Femur (tissue), 1 donor: Measurements from ENCODE around the gene PLEKHA3.
"Not testable (repeated sequence)": the region's sequence is repeated elsewhere in the genome, so short reads cannot be mapped to it uniquely, and the experiment has no call there.

Experiments used
- DNase-seq: peaks from one replicate; pipeline ENCODE4 v3.0.0-alpha.2; 2017

The PLEKHA3 gene

DNA sequence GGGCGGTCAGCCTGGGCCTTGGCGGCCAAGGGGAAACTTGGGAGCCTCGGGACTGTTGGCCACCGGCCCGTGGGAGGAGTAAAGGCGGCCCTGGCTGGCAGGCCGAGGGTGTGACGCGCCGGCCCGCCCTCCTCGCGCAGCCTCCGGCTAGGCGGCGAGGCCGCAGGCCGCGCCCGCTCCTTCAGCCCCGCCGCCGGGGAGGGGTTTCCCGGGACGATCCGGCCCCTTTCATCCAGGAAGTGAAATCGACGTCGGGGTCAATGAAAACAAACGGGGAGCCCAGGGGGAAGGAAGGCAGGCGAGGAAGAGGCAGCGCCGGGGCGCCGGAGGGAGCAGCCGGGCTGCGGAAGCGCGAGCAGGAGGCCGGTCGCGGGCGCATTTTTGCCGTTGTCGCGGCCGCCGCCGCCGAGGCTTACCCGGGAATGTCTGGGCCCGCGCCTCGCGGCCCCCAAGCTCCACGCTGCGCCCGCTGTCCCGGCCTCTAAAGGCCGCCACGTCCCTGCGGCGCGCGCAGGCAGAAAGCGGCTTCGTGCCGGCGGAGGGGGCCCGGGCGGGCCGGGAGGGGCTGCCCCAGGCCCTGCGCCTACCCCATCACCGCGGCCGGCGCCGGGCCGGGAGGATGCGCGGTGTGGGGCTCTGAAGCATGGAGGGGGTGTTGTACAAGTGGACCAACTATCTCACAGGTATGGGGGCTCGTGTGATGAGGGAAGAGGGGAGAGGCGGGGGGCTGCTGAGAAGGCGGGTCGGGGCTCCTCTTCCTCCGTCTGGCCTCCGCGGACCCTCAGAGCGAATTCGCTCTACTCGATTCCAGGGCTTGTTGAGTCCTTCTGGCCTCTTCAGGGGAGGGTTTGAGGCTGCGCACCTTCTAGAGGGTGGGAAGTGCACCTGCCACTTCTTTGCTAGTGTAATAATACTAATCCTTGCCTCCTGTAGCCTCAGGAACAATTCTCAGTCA lies at the start of gene PLEKHA3:
TSS of gene PLEKHA3 (plus strand) at position 231 of the 955 bp plus-strand sequence. CDS start at position 644, 413 bp downstream.
- peak; percentile 96 for DNase-seq

- DNase-seq, result no peak
These were observed 43.6 kb upstream of the PLEKHA3 start for GRCh38 chr2:178436662-178437061.

DNA sequence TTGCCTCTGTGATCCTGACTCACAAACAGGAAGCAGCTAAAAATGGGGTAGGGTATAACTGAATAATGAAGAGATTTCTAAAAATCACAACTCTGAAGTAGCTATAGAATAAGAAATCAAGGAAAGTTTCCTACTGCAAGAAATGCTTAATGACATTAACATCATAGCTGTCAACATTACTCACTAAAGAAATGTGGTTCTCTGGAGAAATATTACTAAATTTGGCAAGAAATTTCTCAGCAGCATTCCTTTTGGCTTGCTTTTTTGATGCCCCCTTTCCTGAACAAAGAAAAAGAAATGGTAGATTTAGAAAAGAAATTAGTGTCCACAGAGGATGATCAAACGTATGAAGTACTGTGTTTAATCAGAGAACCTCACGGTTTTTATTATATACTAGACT lies 38.8 kb upstream of the PLEKHA3 start:
- no peak for DNase-seq

DNA sequence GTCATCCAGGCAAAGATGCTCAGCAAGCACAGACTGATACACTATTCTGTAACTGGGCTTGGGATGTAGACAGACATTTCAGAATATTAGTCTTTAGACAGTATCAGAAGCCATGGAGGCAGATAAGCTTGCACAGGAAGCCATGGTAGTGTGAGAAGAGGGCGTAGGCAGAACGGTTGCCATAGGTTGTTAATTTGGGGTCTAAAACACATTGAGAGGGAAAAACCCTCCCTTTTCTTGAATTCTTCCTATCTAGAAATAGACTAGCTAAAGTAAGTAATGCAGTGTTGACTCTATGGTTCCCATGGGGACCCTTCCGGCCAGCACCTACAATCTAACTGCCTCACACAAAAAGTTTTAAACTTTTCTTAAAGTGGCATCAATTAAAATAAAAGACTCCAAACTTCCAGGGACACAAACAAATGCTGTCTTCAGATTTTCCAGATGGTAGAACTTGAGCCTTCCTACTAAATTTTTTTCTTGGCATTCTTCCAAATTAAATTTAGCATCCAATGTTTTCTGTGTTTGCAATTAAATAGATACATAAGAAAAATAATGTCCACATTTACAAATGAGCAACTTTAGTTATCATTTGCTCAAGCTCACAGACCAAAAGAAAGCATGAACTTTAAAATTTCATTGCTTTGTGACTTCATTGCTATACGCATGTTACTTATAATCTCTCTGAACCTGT lies 31.1 kb upstream of the PLEKHA3 start:
- no peak for DNase-seq

GRCh38 chr2:178449700-178450523 lies 30.3 kb upstream of the PLEKHA3 start:
- DNase-seq, result peak; percentile 34

- no peak for DNase-seq
These were observed 29.8 kb upstream of the PLEKHA3 start for GRCh38 chr2:178450524-178450773.

DNA sequence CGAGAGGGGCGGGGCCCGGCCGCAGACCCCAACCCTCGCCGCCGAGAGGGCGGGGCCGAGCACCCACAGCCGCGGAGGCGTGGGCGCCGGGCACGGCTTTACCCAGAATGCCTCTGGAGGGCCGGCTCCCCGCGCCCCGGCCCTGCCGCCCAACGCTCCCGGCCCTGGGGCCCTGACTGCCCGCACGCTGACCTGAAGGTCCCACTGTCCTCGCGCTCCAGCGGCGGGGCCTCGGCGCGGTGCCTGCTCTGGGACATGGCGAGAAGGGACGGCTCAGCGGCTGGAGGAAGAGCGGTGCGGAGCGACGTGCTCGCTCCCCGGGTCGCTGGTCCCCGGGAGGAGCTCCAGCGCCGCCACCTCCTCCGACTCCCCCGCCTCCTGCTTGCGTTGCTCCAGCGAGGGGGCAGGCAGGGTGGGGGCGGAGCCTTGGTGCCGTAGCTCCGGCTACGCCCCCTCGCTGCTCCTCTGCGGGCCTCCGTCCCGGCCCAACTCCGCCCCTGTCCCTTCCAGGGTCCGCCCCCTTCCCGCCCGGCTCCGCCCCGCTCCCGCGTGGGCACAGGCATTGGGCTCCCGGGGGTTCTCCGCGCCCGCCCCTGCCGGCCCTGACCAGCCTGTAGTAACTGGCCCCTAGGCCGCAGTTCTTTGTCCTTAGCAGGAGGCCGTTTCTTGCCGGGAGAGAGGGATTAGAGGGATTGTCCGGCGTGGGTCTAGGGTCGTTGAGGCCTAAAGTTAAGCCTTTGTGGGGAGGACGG lies 29.3 kb upstream of the PLEKHA3 start, which contains the start of the genes PJVK and PRKRA:
TSS of gene PJVK (plus strand) at position 605 of the 752 bp plus-strand sequence. CDS start 2,032 bp downstream, outside the sequence.
TSS of gene PRKRA (minus strand) at position 402 of the 752 bp plus-strand sequence. CDS start at position 257, 145 bp downstream.
- DNase-seq, result peak; percentile 99

DNA sequence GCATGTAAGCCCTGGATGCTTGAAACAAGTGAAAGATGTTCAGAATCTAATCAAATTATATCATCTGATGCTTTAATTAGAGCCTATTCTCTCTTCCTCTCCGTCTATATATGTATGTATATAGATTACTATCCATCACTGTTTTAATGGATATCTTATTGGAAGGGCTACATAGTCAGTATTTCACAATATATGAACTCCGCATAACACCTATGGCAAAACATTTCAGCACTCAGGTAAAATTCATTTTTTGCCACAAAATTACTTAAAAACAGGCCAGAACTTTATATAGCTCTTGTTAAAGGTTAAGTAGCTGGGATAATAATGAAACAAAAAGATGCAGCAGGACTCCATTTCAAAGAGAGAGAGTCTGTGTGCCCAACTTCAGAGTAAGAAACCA lies 27.9 kb upstream of the PLEKHA3 start:
- DNase-seq, result no peak

DNA sequence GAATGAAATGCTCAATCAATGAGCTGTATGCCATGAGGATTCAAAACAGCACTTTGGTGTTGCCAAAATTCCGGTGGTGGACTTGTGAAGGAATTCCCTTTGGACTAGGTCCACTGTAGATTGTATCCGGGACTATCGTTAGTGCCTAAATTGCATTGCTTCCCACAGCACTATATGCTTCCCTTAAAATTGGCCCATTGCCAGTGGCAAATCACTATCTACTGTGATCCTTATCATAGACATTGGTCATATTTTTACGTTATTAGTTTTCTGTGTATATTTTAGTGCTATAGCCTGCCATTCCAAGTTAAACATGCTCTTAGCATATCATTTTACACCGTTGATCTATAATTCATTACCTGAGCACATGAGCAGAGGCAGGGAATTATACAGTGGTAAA lies 27.4 kb upstream of the PLEKHA3 start:
- no peak for DNase-seq

DNA sequence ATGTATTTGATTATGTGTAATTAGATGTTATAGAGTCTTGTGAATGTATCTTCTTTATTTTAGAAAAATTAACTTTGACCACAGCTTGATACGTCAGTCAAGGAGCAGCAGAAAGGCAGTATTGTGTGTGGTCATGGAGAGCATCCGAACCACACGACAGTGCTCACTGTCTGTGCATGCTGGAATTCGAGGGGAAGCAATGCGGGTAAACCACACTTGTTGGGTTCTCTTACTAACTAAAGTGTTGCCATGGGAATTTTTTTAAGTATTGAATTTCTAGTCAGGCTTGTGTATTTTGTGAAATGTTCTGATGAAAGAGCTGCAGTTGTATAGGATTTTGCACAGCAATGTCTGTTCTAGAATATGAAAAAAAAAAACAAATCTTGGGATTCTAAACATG lies 24.3 kb upstream of the PLEKHA3 start:
- DNase-seq, result peak; percentile 36

DNA sequence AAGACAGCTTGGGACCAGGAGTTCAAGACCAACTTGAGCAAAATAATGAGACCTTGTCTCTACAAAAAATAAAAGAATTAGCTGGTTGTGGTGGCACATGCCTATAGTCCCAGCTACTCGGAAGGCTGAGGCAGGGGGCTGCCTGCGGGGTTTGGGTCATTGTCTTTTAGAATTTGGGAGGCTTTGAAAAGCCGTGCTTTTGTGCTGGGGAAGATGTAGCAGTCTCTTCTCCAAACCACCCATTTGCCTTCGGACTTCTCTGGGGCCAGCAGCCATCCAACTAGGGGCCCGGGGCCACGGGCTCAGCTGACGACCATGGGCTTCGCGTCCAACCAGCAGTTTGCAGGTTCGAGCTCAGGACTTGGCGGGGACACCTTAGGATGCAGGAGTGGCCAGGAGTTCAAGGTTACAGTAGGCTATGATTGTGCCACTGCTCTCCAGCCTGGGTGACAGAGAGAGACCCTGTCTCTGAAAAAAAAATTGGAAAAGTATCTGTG lies 22.8 kb upstream of the PLEKHA3 start:
- no peak for DNase-seq

- no peak for DNase-seq
These were observed 10.9 kb upstream of the PLEKHA3 start for GRCh38 chr2:178469219-178469849.

- DNase-seq, result not testable (repeated sequence)
These were observed 8.9 kb upstream of the PLEKHA3 start for GRCh38 chr2:178471313-178471712.

- DNase-seq, result no peak
These were observed 6.9 kb upstream of the PLEKHA3 start for GRCh38 chr2:178473373-178473772.

- DNase-seq, result no peak
These were observed 6.3 kb upstream of the PLEKHA3 start for GRCh38 chr2:178473931-178474330.

- DNase-seq, result no peak
These were observed 5.7 kb upstream of the PLEKHA3 start for GRCh38 chr2:178474560-178474959.

DNA sequence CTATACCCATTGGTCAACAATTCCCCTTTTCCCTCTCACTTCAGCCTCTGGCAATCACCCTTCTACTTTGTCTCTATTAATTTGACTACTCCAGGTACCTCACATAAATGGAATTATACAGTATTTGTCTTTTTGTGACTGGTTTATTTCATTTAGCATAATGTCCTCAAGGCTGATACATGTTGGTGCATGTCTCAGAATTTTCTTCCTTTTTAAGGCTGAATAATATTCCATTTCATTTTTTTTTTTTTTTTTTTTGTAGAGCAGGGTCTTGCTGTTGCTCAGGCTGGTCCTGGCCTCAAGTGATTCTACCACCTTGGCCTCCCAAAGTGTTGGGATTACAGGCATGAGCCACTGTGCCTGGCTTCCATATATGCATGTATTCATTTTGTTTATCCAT lies 3.8 kb upstream of the PLEKHA3 start:
- no peak for DNase-seq

DNA sequence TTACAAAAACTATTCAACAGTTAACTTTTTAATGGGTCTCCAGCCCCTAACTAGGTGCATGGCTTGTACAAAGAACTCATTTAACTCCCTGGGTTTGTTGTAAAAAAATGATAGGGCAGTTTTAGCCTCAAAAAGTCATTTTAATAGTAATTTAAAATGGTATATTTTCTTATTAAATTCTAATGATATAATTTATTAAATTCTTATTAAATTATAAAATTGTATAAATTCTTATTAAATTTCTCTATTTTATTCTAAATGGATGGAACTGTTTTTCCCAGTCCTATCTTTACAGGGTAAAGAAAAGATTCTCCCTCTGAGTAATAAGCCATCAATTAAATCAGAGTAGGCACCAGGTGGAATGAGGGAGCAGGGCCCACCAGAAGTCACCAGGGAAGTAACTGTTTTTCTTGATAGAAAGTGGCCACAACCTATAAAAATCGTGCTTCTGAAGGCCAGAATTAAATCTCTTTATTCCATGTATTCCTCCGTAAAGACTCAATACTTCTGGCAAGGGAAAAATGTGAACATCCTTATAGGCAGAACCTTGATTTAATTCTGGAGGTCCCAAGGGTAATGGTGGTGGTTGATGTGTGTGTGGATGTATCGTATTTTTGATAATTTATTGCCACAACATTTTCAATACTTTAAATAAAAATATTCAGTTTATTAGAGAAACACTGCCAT lies 2.7 kb upstream of the PLEKHA3 start:
- DNase-seq, result no peak

DNA sequence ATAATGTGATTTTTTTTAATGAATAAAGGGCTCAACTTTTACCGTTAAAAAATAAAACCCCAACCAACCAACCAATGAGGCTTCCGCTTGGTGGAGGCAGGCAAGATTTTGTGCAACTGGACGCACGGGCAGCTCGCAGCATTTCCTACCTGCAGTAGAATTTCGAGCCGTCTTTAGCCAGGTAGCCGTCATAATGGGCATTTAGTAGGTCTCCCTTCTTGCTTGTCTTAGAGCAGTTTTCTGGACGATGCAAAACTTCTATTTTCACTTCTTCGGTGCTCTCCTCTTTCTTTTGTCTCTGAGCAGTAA lies 2.2 kb upstream of the PLEKHA3 start:
- no peak for DNase-seq

DNA sequence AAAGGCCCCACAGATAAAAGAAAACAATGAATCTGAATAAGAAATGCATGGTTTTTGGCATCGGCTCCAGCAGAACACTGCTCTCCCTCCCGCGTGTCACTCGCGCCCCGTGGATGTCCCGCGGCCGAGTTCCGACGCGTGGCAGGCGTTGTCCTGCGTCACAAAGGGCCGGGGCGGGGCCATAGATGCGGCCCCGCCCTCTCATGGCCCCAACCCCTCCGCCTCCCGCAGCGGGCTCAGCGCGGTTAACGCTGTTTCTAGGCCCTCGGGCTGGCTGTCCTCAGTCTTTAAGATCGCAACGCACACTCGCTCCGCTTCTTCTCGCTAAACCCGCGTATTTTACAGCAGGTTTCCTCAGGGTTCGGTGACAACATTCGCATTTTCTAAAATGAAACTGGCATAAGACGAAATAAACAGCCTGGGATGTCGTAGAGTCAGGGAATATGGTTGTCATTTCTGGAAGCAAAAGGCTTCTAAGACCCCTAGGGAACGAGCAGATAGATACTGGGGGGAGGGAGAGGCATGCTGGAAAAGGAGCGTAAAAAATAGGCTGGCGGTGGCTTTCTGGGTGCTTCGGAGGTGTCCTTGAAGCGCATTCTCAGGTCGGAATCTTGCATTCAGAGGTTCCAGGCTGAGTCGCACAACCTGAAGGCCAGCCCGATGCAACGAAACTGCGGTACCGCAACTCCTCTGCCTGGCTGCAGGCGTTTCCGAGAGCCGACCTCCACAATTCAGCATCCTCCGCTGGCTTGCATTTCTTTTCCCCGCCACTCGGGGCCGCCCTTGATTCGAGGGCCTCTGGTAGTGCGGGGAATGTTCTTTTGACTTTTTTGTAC lies 1.6 kb upstream of the PLEKHA3 start, which contains the start of gene FKBP7:
TSS of gene FKBP7 (minus strand) at position 162 of the 836 bp plus-strand sequence. CDS start at position 61, 101 bp downstream.
- peak; percentile 93 for DNase-seq
